Pancreas (tissue), 10 donors: ENCODE measurements around the gene BCAR3. TPM values are rescaled to one million over a fixed set of nuclear protein-coding genes. Genes with fewer than 3 reads are reported as not detected.

Experiments used
- ATAC-seq, 4 donors: fragments of 200-7000 bp; cut with Tn5 transposase; one replicate each; pipeline versions ENCODE4 v1.8.0 to v1.9.1; 2020; ENCODE audit warnings: mild to moderate bottlenecking in 4 of 4, moderate library complexity in 4 of 4
- DNase-seq, 6 donors: peaks; one replicate each; pipeline ENCODE4 v3.0.0-alpha.2; 2020
- FAIRE-seq: peaks from 2 replicates; lab custom pipeline; 2012; peaks lifted over from hg19 to GRCh38; lab: Jason Lieb, UNC
- H3K27ac ChIP-seq, 4 donors: fragments of 200-600 bp; sonication (generic); 1 replicate in 3 of 4; 2 replicates in 1 of 4; pipeline versions ENCODE4 v1.5.0 to v1.8.0; 2020
- H3K27me3 ChIP-seq, 4 donors: fragments of 200-600 bp; one replicate each; pipeline ENCODE4 v1.8.0; 2021
- H3K36me3 ChIP-seq, 3 donors: fragments of 200-600 bp; sonication (generic) in 1 of 3; one replicate each; pipeline versions ENCODE4 v1.5.0 to v1.8.0; 2020 to 2021
- H3K4me1 ChIP-seq, 3 donors: fragments of 200-600 bp; one replicate each; pipeline ENCODE4 v1.8.0; 2021
- H3K4me3 ChIP-seq, 4 donors: fragments of 200-600 bp; sonication (generic) in 2 of 4; one replicate each; pipeline versions ENCODE4 v1.5.0 to v1.8.0; 2020 to 2021
- H3K9me3 ChIP-seq, 4 donors: fragments of 200-600 bp; one replicate each; pipeline ENCODE4 v1.8.0; 2021
- WGBS, 2 donors: extraction: QIAGEN DNeasy Blood & Tissue Kit; methylation state at CpG; one replicate each; pipeline ENCODE4 v1.1.7; 2013; 5-methylcytosine and 5-hydroxymethylcytosine counted together
- intact Hi-C, 3 donors: fragments of 100-400 bp; cut with DNase I; formaldehyde crosslinking; loops; one replicate each; pipeline versions ENCODE4 v1.11.1 to v1.14.2; 2022
- polyA plus RNA-seq, 2 donors: library from polyadenylated mRNA; stranded (reverse); fragments of 200-250 nt; gene quantifications; one replicate each; pipeline ENCODE4 v1.2.3, GENCODE V29; 2013
- total RNA-seq, 6 donors: library from RNA; stranded (reverse); fragmentation: NEBNext Ultra II Directional in 4 of 6; extraction: Animal tissue kit (Norgen Biotek cat#: 25700) in 4 of 6; gene quantifications; one replicate each; pipeline versions ENCODE4 v1.2.1 to v1.2.4, GENCODE V29; 2021 to 2023
- TF ChIP-seq, protein P1 (sequence below), 4 donors: fragments of 200-600 bp; sonication (generic) in 3 of 4; IDR thresholded peaks; one replicate each; pipeline versions ENCODE4 v1.5.0 to v1.8.0; 2021; ENCODE audit warnings: antibody characterized with exemption in 4 of 4
- donor health status: healthy with polysubstance abuse.
- donor health status: DM: no; HTN: no; CAD: no; lungs with moderate emphysema.
- donor health status: DM: no; HTN: no; CAD: no.
- donor health status: control.
- donor health status: control.
- donor health status: Bipolar disorder and iron deficiency.
- donor health status: DM: yes; HTN: yes; CAD: no.
- donor health status: DM: no; HTN: no; CAD: no.
- donor health status: DM: no; HTN: no; CAD: no.
- donor health status: DM: yes; HTN: yes; CAD: no.

The BCAR3 gene
- total and polyA plus RNA-seq, 8 donors: 2.4 to 8.2 (median 4.9) TPM

DNA sequence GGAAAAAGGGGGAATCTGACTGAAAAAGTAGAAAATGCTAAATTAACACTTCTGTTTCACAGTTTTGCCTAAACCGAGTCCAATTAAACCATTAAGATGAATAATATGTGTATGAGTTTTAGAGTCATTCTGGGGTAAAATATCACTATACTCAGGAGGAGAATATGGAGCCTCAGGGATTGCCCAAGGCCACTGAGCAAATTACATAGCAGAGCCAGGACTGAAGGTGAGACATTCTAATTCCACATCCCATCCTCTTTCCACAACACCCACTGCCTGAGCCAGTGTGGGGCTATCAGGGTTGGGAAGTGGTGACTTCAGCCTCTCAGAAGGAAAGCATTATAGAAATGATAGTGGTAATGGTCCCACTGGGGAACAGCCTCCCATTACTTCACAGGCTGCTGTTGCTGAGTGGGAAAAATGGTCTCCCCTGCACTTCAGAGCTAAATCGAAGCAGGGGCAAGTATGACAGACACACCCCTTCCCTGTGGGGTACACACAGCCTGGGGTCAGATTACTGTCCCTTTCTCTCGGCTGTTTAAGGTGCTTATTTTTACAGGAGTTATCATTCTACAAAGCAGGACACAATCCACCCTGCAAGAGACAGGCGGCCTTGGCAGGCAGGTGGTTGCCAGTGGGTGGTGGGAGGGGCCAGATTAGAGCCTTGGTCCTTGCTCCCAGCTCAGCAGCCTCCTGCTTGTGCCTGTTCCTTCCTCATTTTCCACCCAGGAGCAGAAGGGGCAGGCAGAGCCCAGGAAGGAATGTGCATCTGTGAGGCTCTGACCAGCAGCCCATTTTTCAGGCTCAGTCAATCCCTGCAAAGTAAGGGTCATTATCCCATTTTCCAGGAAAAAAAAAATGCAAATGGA is 9.5 kb upstream of the BCAR3 start:
- no peaks in the 10 kb centered on the region for H3K27me3 ChIP-seq
- no peaks in the 10 kb centered on the region for H3K9me3 ChIP-seq
- peak in 1 of 6 donors; percentile 35 for DNase-seq
- TF ChIP-seq, protein P1, sequence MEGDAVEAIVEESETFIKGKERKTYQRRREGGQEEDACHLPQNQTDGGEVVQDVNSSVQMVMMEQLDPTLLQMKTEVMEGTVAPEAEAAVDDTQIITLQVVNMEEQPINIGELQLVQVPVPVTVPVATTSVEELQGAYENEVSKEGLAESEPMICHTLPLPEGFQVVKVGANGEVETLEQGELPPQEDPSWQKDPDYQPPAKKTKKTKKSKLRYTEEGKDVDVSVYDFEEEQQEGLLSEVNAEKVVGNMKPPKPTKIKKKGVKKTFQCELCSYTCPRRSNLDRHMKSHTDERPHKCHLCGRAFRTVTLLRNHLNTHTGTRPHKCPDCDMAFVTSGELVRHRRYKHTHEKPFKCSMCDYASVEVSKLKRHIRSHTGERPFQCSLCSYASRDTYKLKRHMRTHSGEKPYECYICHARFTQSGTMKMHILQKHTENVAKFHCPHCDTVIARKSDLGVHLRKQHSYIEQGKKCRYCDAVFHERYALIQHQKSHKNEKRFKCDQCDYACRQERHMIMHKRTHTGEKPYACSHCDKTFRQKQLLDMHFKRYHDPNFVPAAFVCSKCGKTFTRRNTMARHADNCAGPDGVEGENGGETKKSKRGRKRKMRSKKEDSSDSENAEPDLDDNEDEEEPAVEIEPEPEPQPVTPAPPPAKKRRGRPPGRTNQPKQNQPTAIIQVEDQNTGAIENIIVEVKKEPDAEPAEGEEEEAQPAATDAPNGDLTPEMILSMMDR (IDR thresholded peaks at IDR 0.05): no peak
- H3K36me3 ChIP-seq: no peaks in the 10 kb centered on the region
- peak in 3 of 4 donors; percentile 55 to 86 (median 57) for ATAC-seq
- H3K4me1 ChIP-seq: no peaks in the 10 kb centered on the region
- H3K27ac ChIP-seq: no peak overlapping the region
- FAIRE-seq: no peak
- WGBS, 2 donors: 50 to 57% methylated on average over 4 of the region's 4 CpGs
- intact Hi-C loops: no loop called here
- H3K4me3 ChIP-seq: no peak overlapping the region

DNA sequence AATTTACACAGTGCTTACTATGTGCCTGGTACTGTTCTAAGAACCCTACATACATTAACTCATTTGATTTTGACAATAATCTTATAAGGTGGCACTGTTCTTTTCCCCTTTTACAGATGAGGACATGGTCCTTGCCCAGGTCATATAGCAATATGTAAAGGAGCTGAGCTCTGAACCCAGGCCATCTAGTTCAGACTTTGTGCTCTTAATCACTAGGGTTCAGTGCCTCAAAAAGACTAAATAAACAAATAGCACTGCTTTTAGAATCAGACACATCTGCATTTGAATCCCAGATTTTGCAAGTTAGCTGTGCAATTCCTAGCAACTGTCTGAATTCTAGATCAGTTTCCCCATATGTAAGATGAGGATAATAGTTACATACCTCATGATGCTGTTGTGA is 8.7 kb upstream of the BCAR3 start:
- Histone ChIP-seq H3K36me3 (no peaks in the 10 kb centered on the region), H3K9me3 (no peaks in the 10 kb centered on the region), H3K27me3 (no peaks in the 10 kb centered on the region), H3K4me3 (no peak overlapping the region), H3K4me1 (no peaks in the 10 kb centered on the region), H3K27ac (no peak overlapping the region)
- TF ChIP-seq, protein P1 (IDR thresholded peaks at IDR 0.05): no peak
- ATAC-seq (no peak), FAIRE-seq (no peak), DNase-seq (no peak)
- intact Hi-C loops: no loop called here

DNA sequence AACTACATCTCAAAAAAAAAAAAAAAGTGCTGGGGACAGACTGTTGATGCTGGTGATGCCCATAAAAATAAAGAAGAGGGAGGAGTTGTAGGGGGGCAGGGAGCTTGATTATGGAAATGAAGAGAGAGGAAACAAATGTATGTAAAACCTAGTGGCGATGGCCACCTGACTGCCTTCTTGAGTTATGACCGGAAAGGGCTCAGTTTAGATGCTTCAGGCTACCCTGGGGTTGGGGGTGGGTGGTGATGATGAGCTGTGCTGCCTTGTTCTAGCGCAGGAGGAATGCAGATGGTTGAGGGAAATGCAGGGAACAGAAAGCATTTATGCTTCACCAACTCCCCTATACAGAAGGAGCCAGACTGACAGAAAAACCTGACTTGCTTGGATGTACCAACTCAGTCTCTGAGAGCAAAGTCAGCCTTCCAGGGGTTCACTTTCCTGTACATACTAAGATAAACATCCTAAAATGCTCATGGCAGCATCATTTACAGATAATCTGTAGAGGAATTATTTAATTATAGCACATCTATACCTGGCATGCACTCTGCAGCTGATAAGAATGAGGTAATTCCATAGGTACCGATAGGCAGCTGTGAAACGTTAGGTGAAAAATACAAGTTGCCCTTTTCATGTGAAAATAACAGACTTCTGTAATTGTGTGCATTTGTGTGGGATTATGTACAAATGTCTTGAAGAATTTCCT is 8.0 kb upstream of the BCAR3 start:
- Histone ChIP-seq H3K27me3 (no peaks in the 10 kb centered on the region), H3K4me3 (no peak overlapping the region), H3K4me1 (no peaks in the 10 kb centered on the region), H3K27ac (no peak overlapping the region), H3K36me3 (no peaks in the 10 kb centered on the region), H3K9me3 (no peaks in the 10 kb centered on the region)
- ATAC-seq: no peak
- 90 to 94% methylated on average over 5 of the region's 5 CpGs for WGBS, 2 donors
- intact Hi-C loops: no loop called here
- FAIRE-seq: no peak
- DNase-seq: no peak
- TF ChIP-seq, protein P1 (IDR thresholded peaks at IDR 0.05): no peak

DNA sequence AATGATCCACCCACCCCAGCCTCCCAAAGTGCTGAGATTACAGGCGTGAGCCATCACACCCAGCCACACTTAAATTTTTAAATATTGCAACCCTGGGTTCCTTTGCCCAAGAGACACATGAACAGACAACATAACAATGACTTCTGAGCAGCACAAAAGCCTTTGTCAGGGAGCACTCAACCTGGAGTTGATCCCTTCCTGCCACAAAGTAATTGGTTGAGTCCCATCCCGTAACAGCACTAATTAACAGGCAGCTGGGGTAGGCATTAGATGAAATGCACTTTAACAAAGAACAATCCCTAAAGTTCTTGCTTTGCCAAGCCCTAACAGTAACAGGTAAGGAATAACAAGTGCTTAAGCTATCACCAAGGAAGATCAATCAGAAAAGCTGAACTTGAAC is 5.9 kb upstream of the BCAR3 start:
- H3K4me3 ChIP-seq: no peak overlapping the region
- FAIRE-seq (no peak), DNase-seq (no peak), ATAC-seq (no peak)
- WGBS, 2 donors: 90 to 100% methylated on average over 2 of the region's 2 CpGs
- TF ChIP-seq, protein P1 (IDR thresholded peaks at IDR 0.05): no peak
- intact Hi-C loops: no loop called here
- no peaks in the 10 kb centered on the region for H3K9me3 ChIP-seq
- no peaks in the 10 kb centered on the region for H3K27me3 ChIP-seq
- H3K4me1 ChIP-seq: no peaks in the 10 kb centered on the region
- no peaks in the 10 kb centered on the region for H3K36me3 ChIP-seq
- no peak overlapping the region for H3K27ac ChIP-seq
